Spleen (tissue), 11 donors: ENCODE results near the gene FAM107B. TPM values are rescaled to one million over a fixed set of nuclear protein-coding genes. Genes with fewer than 3 reads are reported as not detected.

ENCODE experiments used
- DNase-seq: peaks from one replicate; pipeline ENCODE4 v3.0.0-alpha.2; 2020
- H3K27ac ChIP-seq, 8 donors: fragments of 200-600 bp; sonication (generic) in 7 of 8; 1 replicate in 4 of 8; 2 replicates in 4 of 8; pipeline versions ENCODE4 v1.5.0 to v1.8.0; 2016 to 2021; ENCODE audit warnings: inconsistent platforms in 4 of 8, mild to moderate bottlenecking in 4 of 8, moderate library complexity in 1 of 8
- H3K27me3 ChIP-seq, 7 donors: fragments of 200-600 bp; sonication (generic) in 6 of 7; replicated peaks in 1 of 7; 1 replicate in 4 of 7; 2 replicates in 3 of 7; pipeline versions ENCODE4 v1.5.0 to v1.8.0; 2016 to 2021; ENCODE audit warnings: inconsistent platforms in 3 of 7, mild to moderate bottlenecking in 1 of 7
- H3K36me3 ChIP-seq, 6 donors: fragments of 200-600 bp; sonication (generic) in 5 of 6; 1 replicate in 4 of 6; 2 replicates in 2 of 6; pipeline versions ENCODE4 v1.5.0 to v1.8.0; 2016 to 2021; ENCODE audit warnings: inconsistent platforms in 2 of 6
- H3K4me1 ChIP-seq, 6 donors: fragments of 200-600 bp; sonication (generic) in 5 of 6; 1 replicate in 3 of 6; 2 replicates in 3 of 6; pipeline versions ENCODE4 v1.5.0 to v1.8.0; 2016 to 2021; ENCODE audit warnings: inconsistent platforms in 3 of 6
- H3K4me3 ChIP-seq, 8 donors: fragments of 200-600 bp; sonication (generic) in 7 of 8; 1 replicate in 4 of 8; 2 replicates in 4 of 8; pipeline versions ENCODE4 v1.5.0 to v1.8.0; 2016 to 2021; ENCODE audit warnings: inconsistent platforms in 4 of 8, mild to moderate bottlenecking in 4 of 8, moderate library complexity in 2 of 8
- H3K9me3 ChIP-seq, 8 donors: fragments of 200-600 bp; sonication (generic) in 7 of 8; 1 replicate in 4 of 8; 2 replicates in 4 of 8; pipeline versions ENCODE4 v1.5.0 to v1.8.0; 2016 to 2021; ENCODE audit warnings: inconsistent platforms in 4 of 8
- POLR2A ChIP-seq, 3 donors: fragments of 450-650 bp; IDR thresholded peaks; one replicate each; pipeline ENCODE4 v1.5.1; 2017; ENCODE audit warnings: antibody characterized with exemption in 3 of 3, mild to moderate bottlenecking in 1 of 3
- POLR2AphosphoS5 ChIP-seq, 3 donors: sonication (generic); formaldehyde crosslinking; IDR thresholded peaks; one replicate each; pipeline ENCODE4 v1.5.1; 2017; ENCODE audit warnings: antibody characterized with exemption in 3 of 3
- WGBS, 5 donors: extraction: QIAGEN DNeasy Blood & Tissue Kit in 3 of 5; methylation state at CpG; one replicate each; pipeline versions ENCODE4 v1.1.5 to v1.1.7; 2013 to 2018; 5-methylcytosine and 5-hydroxymethylcytosine counted together
- intact Hi-C: fragments of 100-400 bp; cut with DNase I; formaldehyde crosslinking; loops from one replicate; pipeline ENCODE4 v1.15.0; 2023; ENCODE audit warnings: low total_unique reads
- polyA plus RNA-seq, 3 donors: library from polyadenylated mRNA; stranded (reverse); fragments of 200-250 nt; gene quantifications; one replicate each; pipeline ENCODE4 v1.2.1, GENCODE V29; 2013
- total RNA-seq, 7 donors: library from RNA; depleted of rRNA in 3 of 7; stranded (reverse); fragments of >200 nt in 3 of 7; fragmentation: NEBNext Ultra II Directional in 4 of 7; extraction: Animal tissue kit (Norgen Biotek cat#: 25700) in 4 of 7; gene quantifications; one replicate each; pipeline versions ENCODE4 v1.1.0 to v1.2.1, GENCODE V29; 2016 to 2021
- TF ChIP-seq, protein P1 (sequence below), 11 experiments: fragments of 200-600 bp in 7 of 11; fragments of 450-650 bp in 4 of 11; sonication (generic) in 4 of 11; IDR thresholded peaks in 8 of 11; conservative IDR thresholded peaks in 3 of 11; 1 replicate in 7 of 11; 2 replicates in 4 of 11; pipeline versions ENCODE4 v1.4.0 to v1.8.0; 2016 to 2021; ENCODE audit warnings: antibody characterized with exemption in 11 of 11, inconsistent platforms in 4 of 11, mild to moderate bottlenecking in 1 of 11
- donor health status: healthy with polysubstance abuse.
- donor health status: DM: no; HTN: no; CAD: no; lungs with moderate emphysema.
- donor health status: DM: no; HTN: no; CAD: no.
- donor health status: Bipolar disorder and iron deficiency.
- donor health status: healthy.
- donor health status: DM: no; HTN: no; CAD: no.
- donor health status: DM: yes; HTN: yes; CAD: no.

The FAM107B gene
- total and polyA plus RNA-seq, 10 donors = 40.1 to 115 (median 75.5) TPM

DNA sequence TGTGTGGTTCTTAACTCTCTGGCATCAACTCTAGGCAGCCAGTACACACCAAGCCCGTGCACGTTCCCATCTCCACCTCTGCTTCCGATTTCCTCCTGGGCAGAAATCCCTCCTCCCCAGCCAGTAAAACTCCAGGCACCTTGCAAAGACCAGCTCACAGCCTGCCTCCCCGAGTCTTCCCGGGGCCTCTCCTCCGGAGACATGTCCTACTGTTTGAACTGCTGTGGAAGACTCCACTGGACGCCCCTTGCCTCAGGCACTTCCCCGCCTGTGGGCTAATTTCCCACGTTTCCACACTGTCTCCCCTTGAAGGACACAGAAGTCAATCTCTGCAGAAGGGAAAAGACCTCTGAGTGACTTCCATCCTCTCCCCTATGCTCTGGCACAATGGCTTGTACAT, 233.3 kb downstream of the FAM107B start:
- H3K9me3 ChIP-seq = no peaks in the 10 kb centered on the region
- H3K4me3 ChIP-seq = no peak overlapping the region
- H3K4me1 ChIP-seq = peaks cover 15 to 99% (median 53%) of the 10 kb centered on the region in 6 donors
- TF ChIP-seq POLR2AphosphoS5 (IDR thresholded peaks at IDR 0.05) = no peak
- TF ChIP-seq, protein P1, sequence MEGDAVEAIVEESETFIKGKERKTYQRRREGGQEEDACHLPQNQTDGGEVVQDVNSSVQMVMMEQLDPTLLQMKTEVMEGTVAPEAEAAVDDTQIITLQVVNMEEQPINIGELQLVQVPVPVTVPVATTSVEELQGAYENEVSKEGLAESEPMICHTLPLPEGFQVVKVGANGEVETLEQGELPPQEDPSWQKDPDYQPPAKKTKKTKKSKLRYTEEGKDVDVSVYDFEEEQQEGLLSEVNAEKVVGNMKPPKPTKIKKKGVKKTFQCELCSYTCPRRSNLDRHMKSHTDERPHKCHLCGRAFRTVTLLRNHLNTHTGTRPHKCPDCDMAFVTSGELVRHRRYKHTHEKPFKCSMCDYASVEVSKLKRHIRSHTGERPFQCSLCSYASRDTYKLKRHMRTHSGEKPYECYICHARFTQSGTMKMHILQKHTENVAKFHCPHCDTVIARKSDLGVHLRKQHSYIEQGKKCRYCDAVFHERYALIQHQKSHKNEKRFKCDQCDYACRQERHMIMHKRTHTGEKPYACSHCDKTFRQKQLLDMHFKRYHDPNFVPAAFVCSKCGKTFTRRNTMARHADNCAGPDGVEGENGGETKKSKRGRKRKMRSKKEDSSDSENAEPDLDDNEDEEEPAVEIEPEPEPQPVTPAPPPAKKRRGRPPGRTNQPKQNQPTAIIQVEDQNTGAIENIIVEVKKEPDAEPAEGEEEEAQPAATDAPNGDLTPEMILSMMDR (IDR thresholded peaks at IDR 0.05 in 8 of 11, conservative IDR thresholded peaks at IDR 0.05 in 3 of 11) = no peak
- no peak for TF ChIP-seq POLR2A (IDR thresholded peaks at IDR 0.05)
- H3K27ac ChIP-seq = peak overlapping the region in 2 of 8 donors; percentile 32 to 54
- no peak for DNase-seq
- 89 to 95% (median 94%) methylated on average over 9 of the region's 9 CpGs for WGBS, 5 donors
- intact Hi-C loops = loop anchor here (5.0 kb wide), 1 partner anchor 281 kb away; no protein-coding TSS in a partner anchor
- H3K27me3 ChIP-seq = no peaks in the 10 kb centered on the region
- peaks cover 0 to 46% (median 6%) of the 10 kb centered on the region in 6 donors for H3K36me3 ChIP-seq

DNA sequence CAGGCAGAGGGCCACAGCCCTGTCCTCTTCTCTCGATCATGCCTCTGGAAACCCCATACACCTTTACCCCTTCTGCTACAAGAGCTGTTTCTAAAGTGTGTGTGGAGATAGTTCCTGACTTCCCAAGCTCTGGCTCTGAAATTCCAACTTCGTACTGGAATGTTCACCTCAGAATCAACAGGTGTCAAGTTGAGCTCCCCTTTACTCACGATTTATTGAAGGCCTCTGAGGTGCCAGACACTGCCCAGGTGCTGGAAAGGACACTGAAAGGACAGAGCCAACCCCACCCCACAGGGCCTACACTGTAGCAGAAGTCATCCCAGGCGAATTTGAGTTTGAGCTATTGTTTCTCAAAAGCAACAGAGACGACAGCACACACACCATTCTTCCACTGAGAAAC, 234.1 kb downstream of the FAM107B start:
- peak overlapping the region in 3 of 8 donors; percentile 32 to 54 (median 39) for H3K27ac ChIP-seq
- intact Hi-C loops = loop anchor here (5.0 kb wide), 1 partner anchor 282 kb away; no protein-coding TSS in a partner anchor

DNA sequence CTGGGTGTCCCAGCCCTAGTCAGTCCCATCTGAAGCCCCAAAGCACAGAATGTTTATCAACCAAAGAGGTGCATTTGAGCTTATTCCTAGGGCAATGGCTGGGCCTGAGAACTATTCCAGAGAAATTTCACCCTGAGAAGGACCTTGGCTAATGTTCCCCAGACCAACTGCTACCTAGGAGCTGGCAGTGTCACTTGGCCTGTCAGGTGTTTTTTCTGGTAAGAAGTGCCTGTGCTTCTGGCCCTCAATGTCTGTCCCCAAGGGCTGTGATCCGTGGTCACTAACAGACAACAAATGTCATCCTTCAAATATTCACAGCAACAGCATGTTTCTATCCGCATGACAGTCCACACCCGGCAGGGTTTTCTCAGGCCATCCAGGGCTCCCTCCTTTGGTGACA, 234.6 kb downstream of the FAM107B start:
- no peak overlapping the region for H3K4me3 ChIP-seq
- H3K9me3 ChIP-seq = no peaks in the 10 kb centered on the region
- H3K27me3 ChIP-seq = no peaks in the 10 kb centered on the region
- WGBS, 5 donors = 64 to 88% (median 81%) methylated on average over 3 of the region's 3 CpGs
- H3K27ac ChIP-seq = peak overlapping the region in 3 of 8 donors; percentile 32 to 54 (median 39)
- DNase-seq = no peak
- TF ChIP-seq, protein P1 (IDR thresholded peaks at IDR 0.05 in 8 of 11, conservative IDR thresholded peaks at IDR 0.05 in 3 of 11) = no peak
- TF ChIP-seq POLR2AphosphoS5 (IDR thresholded peaks at IDR 0.05) = no peak
- no peak for TF ChIP-seq POLR2A (IDR thresholded peaks at IDR 0.05)
- peaks cover 15 to 99% (median 45%) of the 10 kb centered on the region in 6 donors for H3K4me1 ChIP-seq
- H3K36me3 ChIP-seq = peaks cover 0 to 50% (median 6%) of the 10 kb centered on the region in 6 donors
- intact Hi-C loops = loop anchor here (5.0 kb wide), 1 partner anchor 282 kb away; no protein-coding TSS in a partner anchor

More for the DNA sequence above, 234.1 kb downstream of the FAM107B start:
- no peak for DNase-seq
- Histone ChIP-seq H3K4me3 (no peak overlapping the region), H3K4me1 (peaks cover 15 to 99% (median 48%) of the 10 kb centered on the region in 6 donors), H3K27me3 (no peaks in the 10 kb centered on the region), H3K36me3 (peaks cover 0 to 48% (median 6%) of the 10 kb centered on the region in 6 donors), H3K9me3 (no peaks in the 10 kb centered on the region)
- TF ChIP-seq POLR2AphosphoS5 (IDR thresholded peaks at IDR 0.05) = no peak
- TF ChIP-seq, protein P1 (IDR thresholded peaks at IDR 0.05 in 8 of 11, conservative IDR thresholded peaks at IDR 0.05 in 3 of 11) = no peak
- no peak for TF ChIP-seq POLR2A (IDR thresholded peaks at IDR 0.05)
- WGBS, 5 donors = 79 to 88% (median 87%) methylated on average over 5 of the region's 5 CpGs

DNA sequence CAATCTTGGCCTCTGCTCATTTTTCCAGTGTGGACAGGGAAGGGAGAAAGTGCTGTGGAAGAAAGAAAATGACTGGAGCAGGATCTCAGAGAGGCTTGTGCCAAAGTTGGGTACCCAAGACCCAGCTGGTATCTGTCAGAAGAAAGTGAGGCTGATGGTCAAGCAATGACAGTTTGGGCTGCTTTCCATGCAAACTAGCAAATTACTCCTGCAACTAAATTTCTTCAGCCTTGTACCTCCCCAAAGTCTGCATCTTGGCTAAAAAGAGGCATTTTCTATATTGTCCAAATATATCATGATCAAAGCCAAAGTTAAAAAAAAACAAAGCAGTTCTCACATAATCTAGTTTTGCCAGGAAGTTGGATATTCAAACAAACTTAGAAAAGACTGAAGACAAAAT, 235.5 kb downstream of the FAM107B start:
- Histone ChIP-seq H3K27me3 (no peaks in the 10 kb centered on the region), H3K4me3 (no peak overlapping the region), H3K9me3 (no peaks in the 10 kb centered on the region), H3K36me3 (peaks cover 0 to 57% (median 8%) of the 10 kb centered on the region in 6 donors), H3K27ac (peak overlapping the region in 4 of 8 donors; percentile 32 to 54 (median 38)), H3K4me1 (peaks cover 15 to 98% (median 41%) of the 10 kb centered on the region in 6 donors)
- intact Hi-C loops = loop anchor here (5.0 kb wide), 1 partner anchor 298 kb away; the partner anchor contains the start of genes CDNF, HSPA14 and MSANTD7
- no peak for DNase-seq
- no peak for TF ChIP-seq POLR2AphosphoS5 (IDR thresholded peaks at IDR 0.05)
- no peak for TF ChIP-seq POLR2A (IDR thresholded peaks at IDR 0.05)
- TF ChIP-seq, protein P1 (IDR thresholded peaks at IDR 0.05 in 8 of 11, conservative IDR thresholded peaks at IDR 0.05 in 3 of 11) = no peak
